Inferior parietal cortex (tissue), 1 donor: ENCODE data around the gene INHBA.

ENCODE experiments used
- DNase-seq: peaks from one replicate; pipeline ENCODE4 v3.0.0-alpha.2; 2016; ENCODE audit errors: extremely low spot score

INHBA gene

DNA sequence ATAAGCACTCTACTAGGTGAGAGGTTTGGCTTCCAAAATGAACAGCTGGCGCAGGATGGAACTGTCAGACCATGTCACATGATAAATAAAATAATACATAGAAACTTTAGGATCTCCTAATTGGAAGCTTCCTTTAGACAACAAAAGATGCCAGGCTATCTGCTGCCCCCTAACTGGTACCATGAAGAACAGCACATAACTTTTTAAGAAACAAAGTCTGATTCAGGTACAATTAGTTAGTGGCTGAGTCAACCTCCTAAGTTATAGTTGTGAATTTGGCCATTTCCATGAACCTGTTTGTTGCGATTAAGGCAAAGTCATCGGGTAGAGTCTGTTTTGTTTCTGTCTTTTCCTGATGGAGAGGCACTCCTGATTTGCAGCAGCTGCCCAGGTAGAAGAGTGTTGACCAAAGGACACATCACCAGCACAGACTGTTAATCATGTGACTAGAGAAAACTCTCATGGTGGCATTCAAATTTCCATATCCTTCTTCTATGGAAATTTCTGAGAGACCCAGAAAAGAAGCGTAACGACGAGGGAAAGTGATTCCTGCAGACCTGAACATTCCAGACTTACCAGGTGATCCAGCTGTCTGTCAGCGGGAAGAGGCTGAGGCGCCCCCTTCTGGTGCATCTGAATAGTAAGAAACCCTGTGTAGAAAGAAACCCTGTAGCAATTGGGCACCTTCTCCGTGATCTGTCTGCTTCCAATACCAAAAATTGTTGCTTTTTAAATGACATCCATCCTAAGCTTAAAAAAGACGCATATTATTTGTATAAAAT lies 8.6 kb upstream of the INHBA start:
- DNase-seq: no peak

DNA sequence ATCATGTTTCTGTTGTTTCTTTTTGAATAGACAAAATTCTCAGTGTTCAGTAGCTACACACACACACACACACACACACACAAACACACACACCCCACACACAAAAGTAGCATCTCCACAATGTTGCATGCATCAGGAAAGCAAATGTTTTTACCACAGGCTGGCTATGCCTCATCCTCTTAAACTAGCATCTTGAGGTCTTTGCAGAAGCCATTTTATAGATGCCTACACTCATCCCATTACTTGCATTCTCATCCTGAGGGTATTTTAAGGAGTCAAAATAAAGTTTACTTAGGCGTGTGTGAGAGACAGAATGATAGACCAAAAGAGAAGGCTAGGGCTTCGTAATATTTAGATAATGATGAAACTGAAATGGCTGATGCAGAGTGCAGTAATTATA lies 7.9 kb upstream of the INHBA start:
- no peak for DNase-seq

DNA sequence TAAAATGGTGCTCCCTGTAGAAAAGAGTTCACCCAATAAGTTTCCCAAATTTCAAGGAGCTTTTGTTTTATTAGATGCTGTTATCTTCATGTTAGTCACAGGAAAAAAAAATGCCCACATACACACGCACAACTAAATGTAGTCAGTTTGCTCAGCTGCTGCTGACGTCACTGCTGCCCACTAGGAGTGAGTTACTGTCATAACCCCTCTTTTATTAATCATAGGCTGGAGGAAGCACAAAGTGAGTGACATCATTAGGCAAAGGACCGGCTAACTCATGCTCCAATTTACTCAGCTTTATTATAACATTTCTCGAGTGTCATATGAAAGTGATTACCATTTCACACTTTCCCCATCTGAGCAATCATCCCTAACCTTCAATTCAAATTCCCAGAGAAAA lies 6.7 kb upstream of the INHBA start:
- no peak for DNase-seq

DNA sequence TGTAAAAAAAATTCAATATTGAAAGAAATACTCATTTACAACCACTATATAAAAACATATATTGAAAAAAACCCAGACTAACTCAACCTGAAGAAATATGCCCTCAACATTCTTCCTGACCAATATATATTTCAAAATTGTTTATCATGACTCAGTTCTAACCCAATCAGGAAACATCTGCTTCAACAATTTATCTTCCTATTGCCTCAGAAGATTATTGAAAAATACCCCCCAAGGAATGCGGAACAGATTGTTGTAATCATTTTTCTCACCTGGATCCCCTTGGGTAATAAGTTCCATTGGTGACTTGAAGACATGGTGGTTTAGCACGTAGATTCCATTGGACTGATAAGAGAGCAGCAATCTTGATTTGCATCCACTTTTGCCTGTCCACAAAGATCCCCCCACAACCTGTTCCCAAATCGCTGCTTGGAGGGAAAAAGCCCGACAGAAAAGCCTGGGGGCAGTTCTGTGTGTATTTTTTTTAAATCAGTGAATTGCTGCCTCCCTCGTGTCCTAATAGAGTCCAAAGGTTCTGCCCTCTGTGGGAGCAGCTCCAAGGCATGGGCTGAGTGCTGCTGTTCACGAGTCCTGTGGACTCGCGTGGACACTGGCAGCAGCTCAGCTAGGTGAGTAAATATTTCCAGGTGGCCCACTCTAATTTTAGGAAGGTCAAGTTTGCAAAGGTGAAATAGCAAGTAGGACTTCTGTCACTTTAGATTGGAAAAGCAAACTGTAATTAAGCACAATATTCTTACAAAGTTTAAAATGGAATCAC lies 5.9 kb upstream of the INHBA start:
- no peak for DNase-seq

DNA sequence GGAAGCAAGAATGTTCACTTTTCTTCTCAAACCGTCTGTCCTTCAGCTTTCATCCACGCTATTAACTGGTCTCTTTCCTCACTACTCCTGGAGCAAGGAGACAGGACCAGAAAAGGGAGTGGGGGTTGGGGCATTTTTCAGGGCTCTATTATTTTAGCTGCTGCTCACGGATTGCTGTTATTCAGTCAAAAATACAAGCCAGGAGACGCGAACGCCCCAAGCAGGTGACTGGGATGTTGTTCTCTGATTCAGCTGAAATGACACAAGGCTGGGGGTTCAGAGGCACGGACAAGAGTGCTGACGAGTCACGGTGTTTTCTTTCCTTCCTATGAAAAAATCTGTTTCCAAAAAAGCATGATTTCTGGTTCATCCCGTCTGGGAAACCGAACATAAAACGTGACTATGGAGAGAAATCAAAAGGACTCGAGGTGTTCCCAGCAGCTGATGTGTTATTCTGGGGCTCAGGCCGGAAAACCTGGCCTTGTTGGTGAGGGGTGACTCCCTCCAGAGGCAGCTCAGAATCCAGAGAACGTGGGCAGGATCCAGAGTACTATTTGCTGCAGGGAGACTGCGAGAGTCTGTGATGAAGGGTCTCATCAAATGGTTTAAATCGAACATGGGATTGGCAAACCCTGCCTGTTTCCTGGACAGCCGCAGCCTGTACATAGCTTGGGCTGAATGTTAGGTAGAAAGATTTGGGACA lies 3.5 kb upstream of the INHBA start:
- no peak for DNase-seq

DNA sequence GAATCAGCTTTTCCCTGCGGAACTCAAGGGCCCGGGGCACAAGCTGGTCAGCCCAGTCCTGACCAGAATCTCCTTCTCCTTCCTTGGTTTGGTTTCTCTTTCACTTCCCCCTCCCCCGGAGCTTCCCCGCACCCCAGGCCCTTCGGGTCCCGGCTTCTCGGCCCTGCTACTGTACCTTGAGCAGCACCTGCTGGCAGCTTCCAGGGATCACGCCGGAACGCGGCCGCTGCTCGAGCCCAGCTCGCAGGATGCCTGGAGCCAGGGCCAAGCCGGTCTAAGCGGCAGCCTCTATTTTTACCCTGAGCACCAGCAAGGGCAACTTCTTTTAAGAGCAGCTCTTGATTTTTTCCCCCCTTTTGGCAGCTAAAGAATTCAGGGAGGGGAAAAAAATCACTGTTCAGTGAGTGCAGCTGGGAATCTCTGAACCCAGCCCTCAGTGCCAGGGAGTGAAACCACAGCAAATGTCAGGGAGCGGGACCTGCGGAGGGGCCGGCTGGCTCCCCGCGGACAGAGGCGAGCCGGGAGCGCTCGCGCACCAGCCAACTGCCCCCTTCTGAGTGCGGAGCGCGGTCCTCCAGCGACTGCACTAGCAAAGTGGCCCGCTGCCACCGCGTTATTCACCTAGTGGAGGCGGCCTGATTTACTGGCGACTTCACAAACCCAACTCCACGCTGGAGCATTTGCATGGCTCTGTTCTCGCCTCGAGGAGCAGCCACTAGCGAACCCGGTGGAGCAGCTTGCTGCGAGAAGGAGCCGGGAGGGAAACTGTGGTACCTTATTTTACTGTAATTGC lies 2.4 kb upstream of the INHBA start:
- no peak for DNase-seq

DNA sequence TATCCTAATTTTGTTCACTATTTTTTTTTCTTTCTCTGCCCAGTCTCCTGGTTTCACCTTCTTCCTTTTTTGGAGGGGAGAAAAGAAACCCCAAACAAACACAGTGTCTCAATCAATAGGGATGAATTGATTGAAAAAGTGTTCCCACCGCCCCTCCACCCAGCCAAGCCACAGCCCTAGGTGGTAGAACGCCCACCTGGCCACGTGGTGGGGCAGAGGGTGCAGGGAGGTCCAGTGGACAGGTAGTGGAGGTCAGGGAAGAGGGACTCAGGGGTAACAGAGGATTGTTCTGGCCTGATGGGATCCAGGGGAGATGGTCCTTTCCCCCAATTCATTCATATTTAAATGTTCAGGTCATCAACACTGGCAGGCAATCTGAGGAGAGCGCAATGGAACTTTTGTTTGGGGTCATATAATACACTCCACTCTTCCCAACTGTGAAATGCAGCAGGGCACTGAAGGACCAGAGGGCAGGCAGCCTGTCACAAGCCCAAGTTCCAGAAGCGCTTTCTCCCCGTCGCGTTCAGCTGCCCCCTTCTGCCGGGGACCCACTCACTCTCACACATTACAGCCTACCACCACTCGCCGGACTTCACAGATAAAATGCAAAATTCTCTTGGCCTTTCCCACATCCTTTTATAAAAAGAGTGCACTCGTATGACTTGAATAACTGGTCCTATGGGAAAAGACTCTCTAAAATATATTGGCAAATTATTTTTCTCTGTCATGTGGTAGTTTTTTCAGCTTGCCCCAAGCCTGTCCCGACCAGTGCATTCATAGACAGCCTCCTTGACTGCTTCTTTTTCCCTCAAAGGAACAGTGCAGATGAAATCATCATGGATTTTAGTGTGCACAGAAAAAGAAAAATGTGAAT lies 1.6 kb downstream of the INHBA start:
- DNase-seq: no peak

DNA sequence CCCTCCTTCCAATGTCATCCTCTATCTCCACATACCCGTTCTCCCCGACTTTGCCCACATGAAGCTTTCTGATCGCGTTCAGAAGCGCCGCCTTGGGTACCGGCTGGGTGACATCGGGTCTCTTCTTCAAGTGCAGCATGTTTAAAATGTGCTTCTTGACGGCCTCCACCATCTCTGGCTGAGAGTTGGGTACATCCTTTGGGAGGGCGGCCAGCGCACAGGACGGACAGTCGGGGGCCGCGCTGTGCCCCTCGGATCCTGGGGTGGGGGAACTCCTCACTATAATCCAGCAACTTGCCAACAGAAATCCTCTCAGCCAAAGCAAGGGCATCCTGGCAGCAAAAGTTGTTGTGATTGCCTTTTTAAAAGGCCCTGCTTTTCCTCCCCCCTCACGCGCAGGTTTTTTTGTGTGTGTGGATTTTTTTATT lies 2.8 kb downstream of the INHBA start:
- no peak for DNase-seq

DNA sequence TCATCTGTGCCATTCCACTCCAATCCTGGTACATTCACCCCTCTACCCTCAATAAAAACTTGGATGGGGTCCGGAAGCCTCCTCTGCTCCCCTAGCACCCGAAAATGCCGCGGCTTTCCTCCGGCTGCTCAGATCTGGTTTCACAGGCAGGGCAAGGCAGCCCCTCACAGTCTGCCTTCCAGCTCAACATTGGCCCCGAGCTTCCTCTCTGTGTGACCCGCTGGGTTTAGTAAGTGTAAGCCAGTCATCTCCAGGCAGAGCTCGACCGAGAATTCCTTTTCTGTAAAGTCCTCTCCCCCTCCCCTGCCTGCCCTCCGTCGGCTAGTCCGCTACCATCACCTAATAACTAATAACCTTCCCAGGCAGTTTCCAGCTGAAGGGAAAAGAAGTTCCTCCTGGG lies 3.4 kb downstream of the INHBA start:
- no peak for DNase-seq

DNA sequence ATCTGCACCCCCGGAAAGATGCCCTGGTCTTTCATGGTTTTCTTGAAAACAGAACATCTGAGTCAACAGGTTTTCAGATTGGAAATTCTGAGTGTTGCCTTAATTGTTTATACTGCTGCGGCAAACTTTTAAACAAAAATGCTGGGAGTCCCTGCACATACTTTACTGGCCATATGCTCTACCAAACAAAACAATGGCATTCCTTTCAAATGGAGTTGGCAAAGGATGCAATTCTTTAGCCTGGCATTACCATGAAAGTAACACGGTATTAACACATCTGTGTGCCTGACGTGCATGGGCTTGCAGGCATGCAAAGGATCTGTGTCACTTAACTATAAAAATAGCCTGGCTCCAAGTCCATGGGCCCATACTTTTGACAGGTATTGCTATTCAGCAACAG lies 4.2 kb downstream of the INHBA start:
- DNase-seq: no peak

DNA sequence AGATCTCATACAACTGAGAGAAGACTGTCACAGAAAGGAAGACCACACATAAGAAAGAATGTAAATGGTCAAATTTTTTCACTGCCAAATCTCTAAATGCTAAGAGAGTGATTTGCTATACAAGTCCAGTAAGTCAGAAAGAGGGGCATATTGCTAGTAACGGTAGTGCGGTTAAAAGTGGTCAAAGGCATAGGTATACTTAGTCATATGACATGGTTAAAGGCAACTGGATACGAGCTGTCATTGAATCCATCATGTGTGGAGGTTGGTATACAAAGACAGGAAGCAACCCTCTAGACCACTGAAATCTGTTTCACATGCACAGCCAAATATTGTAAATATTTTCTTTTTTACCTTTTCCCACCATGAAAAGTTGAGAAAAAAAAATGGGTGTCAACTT lies 4.8 kb downstream of the INHBA start:
- no peak for DNase-seq

DNA sequence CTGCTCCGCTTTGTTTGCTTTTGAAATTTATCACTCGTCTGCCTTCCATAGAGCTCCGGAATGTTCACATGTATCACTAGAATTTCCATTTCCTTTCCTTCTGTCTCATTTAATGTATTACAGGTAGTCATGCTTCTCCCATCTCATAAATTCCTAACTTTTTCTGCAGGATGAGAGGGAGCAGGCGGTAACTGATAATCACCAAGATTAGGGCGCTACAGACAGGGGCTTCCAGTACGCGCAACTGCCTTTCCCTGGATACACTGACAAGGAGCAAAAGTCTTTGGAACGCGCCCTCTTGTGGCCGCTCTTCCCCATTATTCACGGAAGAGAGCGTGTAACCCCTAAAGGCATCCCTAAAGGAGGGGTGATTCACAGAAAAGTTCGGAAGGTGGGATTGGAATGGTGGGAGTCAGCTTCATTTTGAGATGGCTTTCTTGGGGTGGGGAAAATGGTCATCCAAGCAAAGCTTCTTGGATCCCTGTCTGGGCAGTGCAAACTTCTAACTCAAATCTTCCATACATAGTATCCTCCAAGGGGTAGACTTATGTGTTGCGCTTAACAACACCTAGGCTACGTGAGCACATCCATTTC lies 6.5 kb downstream of the INHBA start:
- DNase-seq: peak; percentile 91

DNA sequence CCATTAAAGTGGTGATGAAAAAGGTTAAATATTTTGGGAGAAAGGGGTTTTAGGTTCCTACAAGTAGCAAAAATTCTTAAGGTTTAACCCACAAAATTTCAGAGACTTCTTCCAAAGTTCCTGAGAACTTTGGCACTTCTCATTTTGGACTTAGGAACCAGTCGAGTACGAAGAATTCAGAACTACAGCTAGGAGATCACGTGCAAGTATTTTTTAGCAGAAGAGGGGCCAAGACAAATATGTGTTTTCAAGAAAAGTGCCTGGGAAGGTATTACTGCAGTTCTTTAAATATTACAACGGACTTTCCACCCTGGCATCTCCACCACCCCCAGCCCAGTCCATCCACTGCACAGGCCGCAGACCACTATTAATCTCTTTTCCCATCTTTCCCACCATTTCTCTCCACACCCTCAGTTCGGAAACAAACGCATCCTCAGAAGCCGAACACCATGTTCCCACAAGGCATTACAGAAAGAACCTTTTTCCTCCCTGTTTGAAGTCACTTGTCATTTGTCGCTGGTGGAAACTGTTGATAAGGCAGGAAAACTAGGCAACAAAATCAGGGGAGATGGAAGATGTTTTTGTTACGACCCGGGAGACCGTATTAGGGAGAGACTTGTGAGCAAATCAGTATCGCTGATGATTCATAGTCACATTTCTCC lies 7.1 kb downstream of the INHBA start:
- no peak for DNase-seq

DNA sequence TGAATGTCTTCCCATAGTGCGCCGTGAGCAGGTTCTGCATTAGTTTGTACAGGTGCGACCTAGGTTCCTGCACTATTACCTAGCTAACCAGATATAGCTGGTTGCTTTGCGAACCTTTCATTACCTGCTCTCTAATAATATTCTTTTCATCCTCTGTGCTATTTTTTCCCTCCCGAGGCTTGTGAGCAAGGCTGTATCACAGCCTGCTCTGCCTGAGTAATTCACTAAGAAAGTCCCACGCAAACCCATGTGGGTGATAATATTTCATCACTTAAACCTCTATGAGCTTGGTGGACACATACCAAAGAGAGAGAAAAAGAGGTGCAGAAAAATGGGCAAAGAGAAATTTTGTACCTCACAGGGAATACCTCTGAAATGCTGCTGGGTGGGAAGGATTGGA lies 8.4 kb downstream of the INHBA start:
- no peak for DNase-seq

DNA sequence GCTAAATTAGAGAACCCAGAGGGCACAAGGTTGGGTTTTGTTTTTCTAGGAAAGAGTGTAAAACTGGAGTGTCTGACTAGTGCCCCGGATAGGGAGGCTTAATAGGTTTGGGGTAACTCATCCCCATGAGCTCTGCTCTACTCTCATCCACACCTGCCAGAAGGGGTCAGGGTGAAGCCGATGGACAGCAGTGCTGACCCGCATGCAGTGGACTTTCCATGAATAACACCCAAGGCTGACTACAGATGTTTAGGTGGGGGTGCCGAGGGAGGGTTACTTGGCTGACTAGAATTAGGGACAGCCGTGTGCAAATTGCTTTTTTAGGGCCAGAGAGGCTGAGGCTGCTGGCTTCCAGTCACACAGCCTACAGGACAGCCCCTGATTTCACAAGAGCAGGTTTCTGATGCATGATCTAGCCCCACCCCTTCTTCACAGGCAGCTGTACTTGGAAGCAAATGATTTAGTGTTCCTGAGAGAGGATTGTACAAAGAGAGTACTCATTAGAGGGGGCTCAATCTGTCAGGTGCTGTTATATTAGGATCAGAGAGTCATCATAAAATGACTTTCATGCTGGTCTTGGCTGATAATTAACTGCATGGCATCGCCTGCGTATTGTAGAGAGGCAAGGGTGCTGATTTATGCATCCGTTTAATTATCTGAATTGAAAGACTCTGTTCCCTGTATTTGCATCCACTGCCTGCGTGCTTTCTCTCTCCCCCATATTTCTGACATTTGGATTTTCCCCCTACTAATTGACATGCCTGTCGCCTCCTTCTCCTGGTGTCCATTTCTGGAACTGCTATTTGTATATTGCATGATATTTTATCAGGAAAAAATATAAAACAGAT lies 9.5 kb downstream of the INHBA start:
- DNase-seq: no peak

DNA sequence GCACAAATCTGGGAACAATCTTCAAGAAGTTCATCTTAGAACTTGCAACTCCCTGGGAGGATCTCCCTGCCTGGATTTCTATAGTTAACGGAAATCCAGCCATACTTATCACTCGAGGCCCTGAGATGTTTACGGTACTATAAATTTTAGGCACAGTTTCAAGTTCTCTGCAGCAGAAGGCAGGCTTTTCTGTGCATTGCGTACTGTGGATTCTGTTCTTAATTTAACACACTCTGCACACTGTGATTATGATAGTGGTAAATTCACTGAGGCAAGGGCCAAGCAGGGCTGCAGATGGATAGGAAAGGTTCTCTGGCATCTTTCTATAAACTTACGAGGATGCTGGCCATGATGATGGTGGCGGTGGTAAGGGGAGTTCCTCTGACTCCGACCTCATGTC lies 10.6 kb downstream of the INHBA start:
- DNase-seq: no peak

DNA sequence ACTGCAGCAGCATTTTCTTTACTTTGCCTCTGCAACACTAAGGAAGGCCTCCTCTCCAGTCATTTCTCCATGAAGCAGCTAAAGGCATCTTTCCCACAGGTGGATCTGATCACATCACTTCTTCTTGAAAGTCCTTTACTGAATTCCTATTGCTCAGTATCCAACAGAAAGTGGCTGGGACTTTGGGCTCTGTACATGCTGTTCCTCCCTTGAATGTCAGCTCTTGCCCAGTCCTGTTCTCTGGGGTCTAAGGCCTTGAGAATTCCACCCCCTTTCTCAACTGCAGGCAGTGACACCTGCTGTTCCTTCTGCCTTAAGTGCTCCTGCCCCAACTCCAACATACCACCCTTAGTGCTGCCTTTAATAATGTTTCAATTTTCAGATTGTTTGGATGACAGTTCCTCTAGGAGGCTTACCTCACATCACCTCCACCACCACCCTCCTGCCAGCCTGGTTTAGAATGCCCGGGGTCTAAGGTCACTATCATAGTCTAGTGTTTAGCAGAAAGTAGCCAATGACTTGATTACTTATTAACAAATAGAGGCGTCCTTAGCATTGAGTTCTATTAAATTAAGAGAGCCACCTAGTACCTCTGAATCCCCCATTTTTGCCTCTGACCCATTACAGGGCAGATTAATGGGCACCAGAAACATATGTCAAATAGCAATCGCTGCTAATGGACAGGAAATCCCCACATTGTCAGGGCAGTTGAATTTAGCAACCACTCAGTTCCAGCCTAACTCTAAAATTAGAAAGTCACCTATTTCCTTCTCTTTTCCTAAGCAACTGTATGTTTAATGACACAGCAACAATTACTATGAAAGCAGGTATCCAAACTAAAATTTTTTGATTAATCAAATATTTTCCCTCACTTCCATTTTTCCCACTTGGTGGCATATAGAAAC lies 11.4 kb downstream of the INHBA start:
- DNase-seq: no peak

DNA sequence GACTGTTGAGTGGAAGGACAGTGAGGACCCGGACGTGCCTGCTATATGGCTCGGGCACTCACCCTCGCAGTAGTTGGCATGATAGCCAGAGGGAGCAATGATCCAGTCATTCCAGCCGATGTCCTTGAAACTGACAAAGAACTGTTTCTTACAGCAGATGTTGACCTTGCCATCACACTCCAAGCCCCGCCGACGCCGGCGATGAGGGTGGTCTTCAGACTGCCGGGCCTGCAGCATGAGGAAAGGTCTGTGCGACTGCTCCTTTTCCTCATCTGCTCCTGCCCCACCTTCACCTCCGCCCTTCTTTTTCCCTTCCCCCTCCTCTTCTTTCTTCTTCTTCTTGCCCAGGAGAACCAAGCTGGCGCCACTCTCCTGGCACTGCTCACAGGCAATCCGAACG lies 13.1 kb downstream of the INHBA start:
- DNase-seq: no peak
